Uterus (tissue), 2 donors: Measurements from ENCODE around the gene ERC2.

ENCODE experiments used
- CTCF ChIP-seq, 4 experiments: fragments of 200-600 bp in 2 of 4; fragments of 450-650 bp in 2 of 4; sonication (generic) in 2 of 4; IDR thresholded peaks; one replicate each; pipeline ENCODE4 v1.5.1; 2016 to 2019; ENCODE audit warnings: antibody characterized with exemption in 4 of 4, mild to moderate bottlenecking in 2 of 4, moderate library complexity in 1 of 4
- POLR2A ChIP-seq, 2 donors: fragments of 450-650 bp; IDR thresholded peaks; one replicate each; pipeline ENCODE4 v1.6.1; 2016; ENCODE audit warnings: antibody characterized with exemption in 2 of 2, mild to moderate bottlenecking in 1 of 2, moderate library complexity in 1 of 2

DNA sequence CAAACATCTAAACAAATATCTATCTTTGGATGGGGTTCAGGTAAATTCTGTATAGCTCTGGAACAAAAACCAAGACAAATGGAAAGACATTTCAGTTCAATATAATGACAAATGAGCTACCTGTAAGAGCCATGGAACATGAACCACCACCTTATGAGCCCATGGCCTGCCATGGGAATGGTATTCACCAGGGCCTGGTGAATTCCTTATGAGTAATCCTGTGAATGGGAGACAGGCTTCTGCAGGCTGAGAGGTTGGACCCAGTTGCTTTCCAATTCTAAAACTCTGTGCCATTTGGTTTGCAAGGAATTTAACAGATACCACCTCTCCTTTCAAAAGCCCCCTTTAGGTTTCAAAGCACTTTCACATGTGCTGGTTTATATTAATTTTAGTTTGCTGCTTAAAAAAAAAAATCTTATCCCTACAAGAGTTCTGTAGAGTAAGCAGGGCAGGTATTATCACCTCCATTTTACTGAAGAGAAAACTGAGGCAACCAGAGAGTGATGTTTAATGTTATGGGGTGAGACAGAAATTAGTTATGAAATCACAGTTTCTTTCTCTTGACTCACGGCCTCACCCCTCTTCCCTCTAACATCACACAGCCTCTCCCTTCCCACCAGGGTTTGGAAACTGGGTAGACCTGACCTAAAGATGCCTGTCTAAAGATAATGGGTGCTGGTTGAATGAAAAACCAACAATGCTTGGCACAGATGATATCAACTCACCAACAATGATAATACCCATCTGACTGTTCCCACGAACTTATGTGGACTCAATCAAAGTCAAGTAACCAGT lies 583.6 kb downstream of the ERC2 start:
- TF ChIP-seq CTCF (IDR thresholded peaks at IDR 0.05) (no peak), POLR2A (IDR thresholded peaks at IDR 0.05) (no peak)
